T47D (cell line): ENCODE results near the gene SMAGP.

Experiments used
- DNase-seq, 2 experiments: peaks; one replicate each; pipeline versions ENCODE4 v3.0.0 to v3.0.0-alpha.2; 2011 to 2012; ENCODE audit warnings: low read depth in 1 of 2, low spot score in 1 of 2
- JUND ChIP-seq: IDR thresholded peaks from 2 replicates; pipeline ENCODE4 v1.6.1; 2012; ENCODE audit warnings: low read depth
- in situ Hi-C: cut with HindIII; loops from 2 replicates; pipeline ENCODE4 v1.10.0; 2016; ENCODE audit warnings: low sequenced_read_pairs, low pct_unique_long_range_greater_than_20kb

Gene SMAGP

DNA sequence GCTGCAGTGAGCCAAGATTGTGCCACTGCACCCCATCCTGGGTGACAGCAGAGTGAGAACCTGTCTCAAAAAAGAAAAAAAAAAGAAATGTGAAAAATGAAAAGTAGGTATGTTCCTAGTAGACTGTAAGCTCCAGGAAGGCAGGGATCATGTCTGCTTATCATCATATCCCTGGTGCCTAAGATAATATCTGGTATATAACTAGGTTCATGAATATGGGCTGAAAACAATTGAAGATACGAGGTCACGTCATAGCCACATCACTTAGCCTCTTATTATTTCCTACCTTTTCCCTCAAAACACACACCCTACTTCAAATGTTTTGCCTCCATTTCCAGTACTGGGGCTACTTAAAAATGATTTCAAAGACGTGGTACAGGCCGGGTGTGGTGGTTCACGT, 55.3 kb downstream of the SMAGP start:
- no peak for TF ChIP-seq JUND
- DNase-seq: no peak
- in situ Hi-C loops: no loop called here

DNA sequence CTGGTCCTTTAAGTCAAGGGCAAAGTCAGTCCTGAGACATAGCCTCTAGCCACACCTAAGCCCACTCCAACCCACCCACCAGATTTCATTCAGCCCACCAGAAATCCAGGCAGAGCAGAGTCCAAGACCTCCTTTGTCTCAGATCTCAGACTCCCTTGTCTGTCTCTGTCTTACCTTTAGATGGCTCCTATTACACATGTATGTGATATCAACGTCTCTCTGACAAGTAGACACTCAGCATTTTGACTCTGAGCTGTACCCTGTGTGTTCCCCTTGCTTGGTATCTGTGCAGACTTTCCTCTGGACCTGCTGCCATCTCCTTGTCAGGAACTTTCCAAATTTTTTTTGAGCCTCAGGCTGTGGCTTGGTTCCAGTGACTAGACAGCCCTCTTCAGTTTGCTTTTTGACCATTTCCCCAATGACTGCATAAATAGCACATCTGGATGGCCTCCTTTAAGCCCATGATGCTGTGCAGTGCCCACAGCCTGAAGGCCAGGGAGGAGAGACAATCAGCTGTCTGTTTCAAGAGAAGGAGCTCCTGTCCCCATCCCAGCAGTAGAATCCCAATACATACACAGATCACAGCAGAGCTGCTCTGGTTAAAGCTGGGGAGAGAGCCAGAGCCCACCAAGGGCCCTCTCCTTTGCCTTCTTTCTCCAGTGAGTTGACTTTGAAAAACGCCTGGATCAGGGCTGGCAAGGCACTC, 59.4 kb downstream of the SMAGP start:
- no peak for DNase-seq
- in situ Hi-C loops: no loop called here
- TF ChIP-seq JUND: no peak

GRCh38 chr12:51209259-51209658, 61.0 kb downstream of the SMAGP start:
- no peak for DNase-seq
- TF ChIP-seq JUND: no peak
- in situ Hi-C loops: no loop called here

DNA sequence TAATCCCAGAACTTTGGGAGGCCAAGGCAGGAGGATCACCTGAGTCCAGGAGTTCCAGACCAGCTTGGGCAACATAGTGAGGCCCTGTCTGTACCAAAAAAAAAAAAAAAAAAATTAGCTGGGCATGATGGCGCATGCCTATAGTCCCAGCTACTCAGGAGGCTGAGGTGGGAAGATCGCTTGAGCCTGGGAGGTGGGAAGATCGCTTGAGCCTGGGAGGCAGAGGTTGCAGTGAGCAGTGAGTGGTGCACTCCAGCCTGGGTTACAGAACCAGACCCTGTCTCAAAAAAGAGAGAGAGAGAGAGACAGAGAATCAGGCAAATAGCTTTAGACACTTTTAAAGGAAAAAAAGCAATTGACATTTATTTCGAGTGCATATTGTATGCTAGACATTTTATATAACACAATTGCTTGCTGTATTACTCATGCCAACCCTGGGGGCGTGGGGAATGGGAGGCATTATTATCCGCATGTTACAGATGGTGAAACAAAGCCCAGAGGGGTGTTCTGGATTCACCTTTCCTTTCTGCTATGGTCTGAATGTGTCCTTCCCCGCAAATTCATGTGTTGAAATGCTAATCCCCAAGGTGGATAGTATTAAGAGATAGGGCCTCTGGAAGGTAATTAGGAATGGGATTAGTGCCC, 62.1 kb downstream of the SMAGP start:
- no peak for DNase-seq
- in situ Hi-C loops: no loop called here
- no peak for TF ChIP-seq JUND

- in situ Hi-C loops: no loop called here
- no peak for TF ChIP-seq JUND
- no peak for DNase-seq
Measured at GRCh38 chr12:51205350-51205749, 64.9 kb downstream of the SMAGP start.

- TF ChIP-seq JUND: no peak
- DNase-seq: no peak
- in situ Hi-C loops: no loop called here
Measured at GRCh38 chr12:51202718-51203117, 67.5 kb downstream of the SMAGP start.

- no peak for TF ChIP-seq JUND
- in situ Hi-C loops: no loop called here
- no peak for DNase-seq
Measured at GRCh38 chr12:51200806-51201205, 69.4 kb downstream of the SMAGP start.

DNA sequence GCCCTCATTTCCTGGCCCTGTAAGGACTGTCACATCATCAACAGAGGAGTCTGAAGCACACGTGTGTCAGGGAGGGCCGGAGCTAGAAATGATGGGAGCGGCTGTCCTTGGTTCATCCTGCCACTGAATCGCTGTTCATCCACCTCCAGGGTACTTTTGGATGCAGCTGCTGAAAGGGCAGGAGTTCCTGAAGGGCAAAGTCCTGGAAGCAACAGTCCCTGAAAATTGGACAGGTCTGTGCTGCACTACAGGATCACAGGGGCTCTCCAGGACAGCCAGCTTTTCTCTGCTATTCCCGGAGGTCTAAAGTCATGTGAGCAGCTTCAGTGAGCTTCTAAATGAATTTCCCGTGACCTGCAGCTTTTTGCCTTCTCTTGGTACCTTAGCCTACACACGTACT, 70.1 kb downstream of the SMAGP start:
- TF ChIP-seq JUND: no peak
- no peak for DNase-seq
- in situ Hi-C loops: no loop called here

- DNase-seq: no peak
- in situ Hi-C loops: no loop called here
Measured at GRCh38 chr12:51199366-51199945, 70.8 kb downstream of the SMAGP start.

DNA sequence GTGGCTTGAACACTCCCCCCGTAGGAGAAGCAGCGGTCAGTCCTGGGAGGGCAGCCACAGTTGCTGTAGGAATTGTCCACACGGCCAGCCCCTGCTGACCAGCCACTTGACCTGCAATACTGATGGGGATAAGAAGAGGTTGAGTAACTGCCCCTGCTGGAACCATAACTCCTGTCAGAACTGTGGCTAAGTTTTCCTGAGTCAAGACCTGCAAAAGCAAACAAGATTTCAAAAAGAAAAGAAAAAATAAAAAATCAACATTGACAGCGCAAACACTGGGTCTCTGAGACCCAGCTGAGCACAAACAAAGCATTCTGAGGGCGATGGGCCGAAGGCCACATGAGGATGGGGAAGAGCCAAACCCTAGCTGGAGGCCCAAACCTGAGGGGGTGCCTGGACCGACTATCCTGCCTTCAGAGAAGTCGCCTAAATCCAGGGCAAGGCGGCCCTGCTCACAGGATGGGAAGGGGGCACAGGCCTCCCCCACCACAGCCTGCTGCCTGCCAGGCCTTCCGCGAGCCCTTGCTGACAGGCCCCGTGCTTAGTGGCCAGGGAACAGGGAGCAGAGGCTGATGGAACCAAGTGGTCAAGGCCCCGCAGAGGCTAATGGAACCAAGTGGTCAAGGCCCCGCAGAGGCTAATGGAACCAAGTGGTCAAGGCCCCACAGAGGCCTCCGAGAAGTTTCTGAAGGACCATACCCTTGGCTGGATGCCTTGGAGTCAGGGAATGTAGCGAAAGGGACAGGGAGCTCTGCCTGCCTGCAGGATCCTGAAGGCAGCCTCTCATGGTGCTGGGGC, 71.4 kb downstream of the SMAGP start:
- no peak for TF ChIP-seq JUND
- in situ Hi-C loops: no loop called here

More at GRCh38 chr12:51199366-51199945, 70.8 kb downstream of the SMAGP start:
- TF ChIP-seq JUND: no peak

GRCh38 chr12:51197736-51198567, 72.3 kb downstream of the SMAGP start:
- no peak for TF ChIP-seq JUND
- in situ Hi-C loops: no loop called here
- no peak for DNase-seq

More for the DNA sequence above, 71.4 kb downstream of the SMAGP start:
- DNase-seq: no peak

- in situ Hi-C loops: no loop called here
- no peak for DNase-seq
Measured at GRCh38 chr12:51196547-51196946, 73.7 kb downstream of the SMAGP start.

More at GRCh38 chr12:51196547-51196946, 73.7 kb downstream of the SMAGP start:
- no peak for TF ChIP-seq JUND
